GM12872 (cell line): ENCODE measurements around the gene ANKH.

Source experiments
- CTCF ChIP-seq: IDR thresholded peaks from 3 replicates; pipeline ENCODE4 v1.5.1; 2011; ENCODE audit warnings: low read depth, mild to moderate bottlenecking, low read length, moderate library complexity; ENCODE audit not compliant: insufficient read depth

The ANKH gene

GRCh38 chr5:14741131-14741530 is 130.4 kb downstream of the ANKH start:
- TF ChIP-seq CTCF: no peak

GRCh38 chr5:14739981-14740380 is 131.6 kb downstream of the ANKH start:
- no peak for TF ChIP-seq CTCF

- TF ChIP-seq CTCF: no peak
These were observed 132.0 kb downstream of the ANKH start for GRCh38 chr5:14739538-14739937.

GRCh38 chr5:14738050-14738449 is 133.5 kb downstream of the ANKH start:
- TF ChIP-seq CTCF: no peak

- TF ChIP-seq CTCF: no peak
These were observed 134.3 kb downstream of the ANKH start for GRCh38 chr5:14737291-14737690.

- no peak for TF ChIP-seq CTCF
These were observed 135.6 kb downstream of the ANKH start for GRCh38 chr5:14735944-14736343.

- no peak for TF ChIP-seq CTCF
These were observed 137.2 kb downstream of the ANKH start for GRCh38 chr5:14734396-14734795.

- TF ChIP-seq CTCF: no peak
These were observed 137.9 kb downstream of the ANKH start for GRCh38 chr5:14733661-14734060.
